ENCODE measurements around the gene C1RL. TPM values are rescaled to one million over a fixed set of nuclear protein-coding genes. Genes with fewer than 3 reads are reported as not detected.

C1RL gene
- total RNA-seq, 2 donors from 2014 or later, result 18.7 to 34.7 TPM

- no peaks in the 10 kb centered on the region for H3K36me3 ChIP-seq
- no peak overlapping the region for H3K4me3 ChIP-seq
- DNase-seq (ENCODE audit: low spot score), result peak; percentile 23
- peaks cover 0 to 21% of the 10 kb centered on the region in 2 donors for H3K4me1 ChIP-seq
- no peak overlapping the region for H3K27ac ChIP-seq
- TF ChIP-seq, protein P1, sequence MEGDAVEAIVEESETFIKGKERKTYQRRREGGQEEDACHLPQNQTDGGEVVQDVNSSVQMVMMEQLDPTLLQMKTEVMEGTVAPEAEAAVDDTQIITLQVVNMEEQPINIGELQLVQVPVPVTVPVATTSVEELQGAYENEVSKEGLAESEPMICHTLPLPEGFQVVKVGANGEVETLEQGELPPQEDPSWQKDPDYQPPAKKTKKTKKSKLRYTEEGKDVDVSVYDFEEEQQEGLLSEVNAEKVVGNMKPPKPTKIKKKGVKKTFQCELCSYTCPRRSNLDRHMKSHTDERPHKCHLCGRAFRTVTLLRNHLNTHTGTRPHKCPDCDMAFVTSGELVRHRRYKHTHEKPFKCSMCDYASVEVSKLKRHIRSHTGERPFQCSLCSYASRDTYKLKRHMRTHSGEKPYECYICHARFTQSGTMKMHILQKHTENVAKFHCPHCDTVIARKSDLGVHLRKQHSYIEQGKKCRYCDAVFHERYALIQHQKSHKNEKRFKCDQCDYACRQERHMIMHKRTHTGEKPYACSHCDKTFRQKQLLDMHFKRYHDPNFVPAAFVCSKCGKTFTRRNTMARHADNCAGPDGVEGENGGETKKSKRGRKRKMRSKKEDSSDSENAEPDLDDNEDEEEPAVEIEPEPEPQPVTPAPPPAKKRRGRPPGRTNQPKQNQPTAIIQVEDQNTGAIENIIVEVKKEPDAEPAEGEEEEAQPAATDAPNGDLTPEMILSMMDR (IDR thresholded peaks at IDR 0.05), result no peak
- no peaks in the 10 kb centered on the region for H3K9me3 ChIP-seq
- no peaks in the 10 kb centered on the region for H3K27me3 ChIP-seq
Measured at GRCh38 chr12:7072554-7072953, 36.5 kb downstream of the C1RL start.

DNA sequence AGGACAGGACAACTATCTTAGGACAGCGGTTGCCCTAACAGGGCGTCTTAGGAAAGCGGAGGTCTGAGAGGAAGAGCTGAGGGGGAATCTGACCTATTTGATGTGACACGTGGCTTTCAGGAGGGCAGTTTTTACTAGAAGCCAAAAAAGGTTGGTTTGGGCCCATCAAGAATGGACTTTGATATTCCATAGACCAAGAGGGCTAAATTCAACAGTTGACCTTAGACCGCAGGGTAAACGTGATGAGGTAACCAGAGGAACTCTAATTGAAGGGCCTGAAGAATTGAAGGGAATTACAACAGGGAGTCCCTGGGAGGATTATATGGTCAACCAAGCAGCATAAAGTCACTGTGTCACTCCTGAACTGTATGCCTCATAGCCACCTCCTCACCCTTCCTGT is 37.0 kb downstream of the C1RL start:
- H3K27ac ChIP-seq, result no peak overlapping the region
- no peak overlapping the region for H3K4me3 ChIP-seq
- peaks cover 0 to 21% of the 10 kb centered on the region in 2 donors for H3K4me1 ChIP-seq
- peak; percentile 42 for DNase-seq (ENCODE audit: low spot score)
- H3K9me3 ChIP-seq, result no peaks in the 10 kb centered on the region
- H3K27me3 ChIP-seq, result no peaks in the 10 kb centered on the region
- TF ChIP-seq, protein P1 (IDR thresholded peaks at IDR 0.05), result no peak
- no peaks in the 10 kb centered on the region for H3K36me3 ChIP-seq

- H3K27ac ChIP-seq, result peak overlapping the region; percentile 49 to 77
- no peaks in the 10 kb centered on the region for H3K36me3 ChIP-seq
- TF ChIP-seq, protein P1 (IDR thresholded peaks at IDR 0.05), result no peak
- DNase-seq (ENCODE audit: low spot score), result no peak
- H3K27me3 ChIP-seq, result no peaks in the 10 kb centered on the region
- no peaks in the 10 kb centered on the region for H3K9me3 ChIP-seq
- peaks cover 0 to 21% of the 10 kb centered on the region in 2 donors for H3K4me1 ChIP-seq
- H3K4me3 ChIP-seq, result no peak overlapping the region
Measured at GRCh38 chr12:7069386-7069785, 39.6 kb downstream of the C1RL start.

GRCh38 chr12:7068994-7069346 is 40.0 kb downstream of the C1RL start:
- DNase-seq (ENCODE audit: low spot score), result no peak
- TF ChIP-seq, protein P1 (IDR thresholded peaks at IDR 0.05), result no peak
- H3K27me3 ChIP-seq, result no peaks in the 10 kb centered on the region
- H3K4me3 ChIP-seq, result no peak overlapping the region
- no peaks in the 10 kb centered on the region for H3K9me3 ChIP-seq
- H3K27ac ChIP-seq, result peak overlapping the region; percentile 49 to 77
- H3K36me3 ChIP-seq, result no peaks in the 10 kb centered on the region
- H3K4me1 ChIP-seq, result peaks cover 0 to 21% of the 10 kb centered on the region in 2 donors

- TF ChIP-seq, protein P1 (IDR thresholded peaks at IDR 0.05), result no peak
- no peak for DNase-seq (ENCODE audit: low spot score)
- Histone ChIP-seq H3K9me3 (no peaks in the 10 kb centered on the region), H3K27ac (peak overlapping the region; percentile 49 to 77), H3K4me1 (peaks cover 0 to 21% of the 10 kb centered on the region in 2 donors), H3K27me3 (no peaks in the 10 kb centered on the region), H3K4me3 (no peak overlapping the region), H3K36me3 (no peaks in the 10 kb centered on the region)
Measured at GRCh38 chr12:7068240-7068993, 40.6 kb downstream of the C1RL start.

- Histone ChIP-seq H3K9me3 (no peaks in the 10 kb centered on the region), H3K36me3 (no peaks in the 10 kb centered on the region), H3K27ac (no peak overlapping the region), H3K4me1 (peaks cover 0 to 21% of the 10 kb centered on the region in 2 donors), H3K27me3 (no peaks in the 10 kb centered on the region), H3K4me3 (no peak overlapping the region)
- no peak for DNase-seq (ENCODE audit: low spot score)
- TF ChIP-seq, protein P1 (IDR thresholded peaks at IDR 0.05), result no peak
Measured at GRCh38 chr12:7067096-7067495, 41.9 kb downstream of the C1RL start.

Measured in right atrium auricular region (tissue), 2 donors.